ENCODE data around the gene VPS26C. TPM values are rescaled to one million over a fixed set of nuclear protein-coding genes. Genes with fewer than 3 reads are reported as not detected.
A peak's percentile ranks its signal among the peaks of the same experiment; 100 is the strongest.

VPS26C gene
- total and polyA plus RNA-seq, 2 of the 8 experiments (the other 6 are each of a cell fraction or from before 2014, with no cell fraction given), result 43.5 to 71.6 TPM

DNA sequence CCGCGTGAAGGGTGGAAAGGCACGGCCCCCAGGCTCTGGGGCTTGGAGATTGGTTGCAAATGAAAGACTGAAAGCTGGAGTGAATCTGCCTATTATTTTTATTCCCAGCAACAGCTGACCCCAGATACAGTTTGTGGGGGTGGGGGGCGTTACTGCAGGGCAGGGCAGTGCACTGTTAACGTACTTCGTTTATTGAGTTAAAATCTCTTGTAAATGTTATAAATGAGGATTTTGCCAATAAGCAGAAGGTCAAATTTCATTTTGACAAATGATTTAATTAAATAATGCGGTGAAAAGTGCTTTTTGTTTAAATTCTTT is 1.0 kb upstream of the VPS26C start:
- peak overlapping the region; percentile 79 for H4K5ac ChIP-seq (ENCODE audit: insufficient read length, low read depth, low read length)
- H3K23ac ChIP-seq (ENCODE audit: insufficient read length), result no peak overlapping the region
- H3K9me3 ChIP-seq (ENCODE audit: insufficient read depth in 2 of 2, low read depth in 1 of 2, low read length in 1 of 2), result no peaks in the 10 kb centered on the region; a peak in 1 of 4 replicates
- H2BK5ac ChIP-seq (ENCODE audit: low read depth, low read length), result no peak overlapping the region
- 0 out of 2 replicates have a peak, but pooled peaks cover 4% of the 10 kb centered on the region for H3K23me2 ChIP-seq (ENCODE audit: low read depth, low read length)
- H2AK5ac ChIP-seq (ENCODE audit: low read depth, low read length), result no peak overlapping the region
- WGBS, 2 experiments (ENCODE audit: extremely low coverage in 1 of 2, insufficient coverage in 1 of 2, insufficient read length in 1 of 2, insufficient replicate concordance in 2 of 2, low coverage in 1 of 2, low lambda C conversion rate in 2 of 2, missing lambda C conversion rate in 1 of 2), result 3% methylated on average over 7 of the region's 7 CpGs; no CpG with 5 or more reads in 1 of the 2 experiments
- H2BK12ac ChIP-seq (ENCODE audit: low read depth, low read length), result no peak overlapping the region
- peak overlapping the region; percentile 73 to 77 for H3K4me2 ChIP-seq (ENCODE audit: insufficient read depth in 1 of 2, low read depth in 2 of 2, low read length in 2 of 2)
- H3K36me3 ChIP-seq (ENCODE audit: control insufficient read depth in 2 of 4, insufficient read depth in 4 of 4, low read length in 3 of 4), result no peaks in the 10 kb centered on the region; a peak in 2 of 8 replicates
- H3K14ac ChIP-seq (ENCODE audit: insufficient read length), result no peak overlapping the region
- H3K27me3 ChIP-seq (replicated peaks in 1 of 4; ENCODE audit: control insufficient read depth in 3 of 4, extremely low read depth in 1 of 4, insufficient read depth in 3 of 4, low read length in 3 of 4), result no peaks in the 10 kb centered on the region
- CTCF ChIA-PET (ENCODE audit: partially characterized antibody), result interaction anchor here (1.1 kb wide), 1 partner anchor 8 kb away, joined by 4 read pairs; no protein-coding TSS in a partner anchor
- POLR2A ChIA-PET (ENCODE audit: partially characterized antibody), result interaction anchor here (0.6 to 3.7 kb wide), 14 partner anchors 10 to 282 kb away, joined by 3 to 36 read pairs (median 5); partner anchors contain the start of gene DYRK1A
- H3K4me1 ChIP-seq (replicated peaks in 1 of 4; ENCODE audit: control insufficient read depth in 3 of 4, insufficient read depth in 4 of 4, low read length in 3 of 4), result peaks cover 0 to 3% (median 1%) of the 10 kb centered on the region in 4 experiments; a peak in 2 of 7 replicates
- peak overlapping the region; percentile 43 for H3K56ac ChIP-seq (replicated peaks; ENCODE audit: insufficient read length, low read depth, low read length)
- H2BK20ac ChIP-seq (ENCODE audit: low read length), result no peak overlapping the region
- H3K4me3 ChIP-seq (ENCODE audit: extremely low read depth in 1 of 4, insufficient read depth in 2 of 4, low read depth in 3 of 4, low read length in 4 of 4), result peak overlapping the region; percentile 64 to 97 (median 78); a peak in 7 of 8 replicates
- no peak overlapping the region for H3K18ac ChIP-seq (ENCODE audit: extremely low read depth, low read length)
- H4K91ac ChIP-seq (replicated peaks; ENCODE audit: insufficient read length, low read length), result no peak overlapping the region
- no peak overlapping the region for H4K8ac ChIP-seq (ENCODE audit: extremely low read depth, insufficient read depth, low read length)
- no peak overlapping the region for H2BK15ac ChIP-seq (ENCODE audit: low read length)
- no peak overlapping the region for H2AFZ ChIP-seq (ENCODE audit: low read length)
- H3K27ac ChIP-seq (ENCODE audit: low read depth, low read length), result peak overlapping the region; percentile 88; the same call in 1 of the 2 replicates
- FAIRE-seq (no peak), DNase-seq (ENCODE audit: low read depth in 1 of 2, low spot score in 2 of 2) (no peak)
- peaks cover 19 to 42% of the 10 kb centered on the region in 2 experiments for H3K79me2 ChIP-seq (ENCODE audit: control insufficient read depth in 1 of 2, insufficient read depth in 2 of 2, low read length in 2 of 2)
- H3K79me1 ChIP-seq (ENCODE audit: low read depth, low read length), result peaks cover 6% of the 10 kb centered on the region
- no peak overlapping the region for H2BK120ac ChIP-seq (replicated peaks; ENCODE audit: low read depth, low read length)
- no peak overlapping the region for H3K4ac ChIP-seq (replicated peaks; ENCODE audit: insufficient read length, low read depth, low read length)
- H3K9ac ChIP-seq (replicated peaks in 1 of 4; ENCODE audit: extremely low read depth in 1 of 4, low read depth in 3 of 4, low read length in 3 of 4), result peak overlapping the region in 3 of 4 experiments; percentile 69 to 88 (median 88); a peak in 6 of 7 replicates
- H4K20me1 ChIP-seq (replicated peaks in 1 of 2; ENCODE audit: control insufficient read depth in 1 of 2, insufficient read depth in 2 of 2, low read length in 2 of 2), result peaks cover 2 to 8% of the 10 kb centered on the region in 2 experiments
- TF ChIP-seq TEAD4 (IDR thresholded peaks at IDR 0.05; ENCODE audit: low read depth, low read length) (no peak), POLR2A (IDR thresholded peaks at IDR 0.05; ENCODE audit: control extremely low read depth in 1 of 2, low read depth in 2 of 2, low read length in 2 of 2) (no peak), KDM4A (IDR thresholded peaks at IDR 0.05; ENCODE audit: low read depth, low read length, severe bottlenecking) (no peak), GABPA (IDR thresholded peaks at IDR 0.05; ENCODE audit: borderline replicate concordance, insufficient read depth, low read length) (no peak), ZNF274 (IDR thresholded peaks at IDR 0.05; ENCODE audit: borderline replicate concordance, extremely low read depth, low read length) (no peak), RBBP5 (IDR thresholded peaks at IDR 0.05; ENCODE audit: borderline replicate concordance, low read depth, low read length) (no peak), BACH1 (IDR thresholded peaks at IDR 0.05; ENCODE audit: low read length) (no peak)
- TF ChIP-seq, protein P1, sequence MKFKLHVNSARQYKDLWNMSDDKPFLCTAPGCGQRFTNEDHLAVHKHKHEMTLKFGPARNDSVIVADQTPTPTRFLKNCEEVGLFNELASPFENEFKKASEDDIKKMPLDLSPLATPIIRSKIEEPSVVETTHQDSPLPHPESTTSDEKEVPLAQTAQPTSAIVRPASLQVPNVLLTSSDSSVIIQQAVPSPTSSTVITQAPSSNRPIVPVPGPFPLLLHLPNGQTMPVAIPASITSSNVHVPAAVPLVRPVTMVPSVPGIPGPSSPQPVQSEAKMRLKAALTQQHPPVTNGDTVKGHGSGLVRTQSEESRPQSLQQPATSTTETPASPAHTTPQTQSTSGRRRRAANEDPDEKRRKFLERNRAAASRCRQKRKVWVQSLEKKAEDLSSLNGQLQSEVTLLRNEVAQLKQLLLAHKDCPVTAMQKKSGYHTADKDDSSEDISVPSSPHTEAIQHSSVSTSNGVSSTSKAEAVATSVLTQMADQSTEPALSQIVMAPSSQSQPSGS (IDR thresholded peaks at IDR 0.05; ENCODE audit: low read length), result no peak
- TF ChIP-seq, protein P2, sequence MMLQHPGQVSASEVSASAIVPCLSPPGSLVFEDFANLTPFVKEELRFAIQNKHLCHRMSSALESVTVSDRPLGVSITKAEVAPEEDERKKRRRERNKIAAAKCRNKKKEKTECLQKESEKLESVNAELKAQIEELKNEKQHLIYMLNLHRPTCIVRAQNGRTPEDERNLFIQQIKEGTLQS (IDR thresholded peaks at IDR 0.05; ENCODE audit: insufficient read depth, low read depth, low read length), result no peak
